AG09319 (cell line): ENCODE measurements around the gene SLC43A3.

Source experiments
- DNase-seq: peaks from one replicate; pipeline ENCODE4 v3.0.0-alpha.2; 2010; ENCODE audit warnings: low read depth; ENCODE audit errors: extremely low read depth
- TF ChIP-seq, protein P1 (sequence below): IDR thresholded peaks from 2 replicates; pipeline ENCODE4 v1.5.1; 2011; ENCODE audit warnings: low read depth, mild to moderate bottlenecking, inconsistent platforms, low read length, moderate library complexity

Gene SLC43A3

GRCh38 chr11:57386178-57386940 lies 40.6 kb downstream of the SLC43A3 start:
- DNase-seq: no peak
- TF ChIP-seq, protein P1, sequence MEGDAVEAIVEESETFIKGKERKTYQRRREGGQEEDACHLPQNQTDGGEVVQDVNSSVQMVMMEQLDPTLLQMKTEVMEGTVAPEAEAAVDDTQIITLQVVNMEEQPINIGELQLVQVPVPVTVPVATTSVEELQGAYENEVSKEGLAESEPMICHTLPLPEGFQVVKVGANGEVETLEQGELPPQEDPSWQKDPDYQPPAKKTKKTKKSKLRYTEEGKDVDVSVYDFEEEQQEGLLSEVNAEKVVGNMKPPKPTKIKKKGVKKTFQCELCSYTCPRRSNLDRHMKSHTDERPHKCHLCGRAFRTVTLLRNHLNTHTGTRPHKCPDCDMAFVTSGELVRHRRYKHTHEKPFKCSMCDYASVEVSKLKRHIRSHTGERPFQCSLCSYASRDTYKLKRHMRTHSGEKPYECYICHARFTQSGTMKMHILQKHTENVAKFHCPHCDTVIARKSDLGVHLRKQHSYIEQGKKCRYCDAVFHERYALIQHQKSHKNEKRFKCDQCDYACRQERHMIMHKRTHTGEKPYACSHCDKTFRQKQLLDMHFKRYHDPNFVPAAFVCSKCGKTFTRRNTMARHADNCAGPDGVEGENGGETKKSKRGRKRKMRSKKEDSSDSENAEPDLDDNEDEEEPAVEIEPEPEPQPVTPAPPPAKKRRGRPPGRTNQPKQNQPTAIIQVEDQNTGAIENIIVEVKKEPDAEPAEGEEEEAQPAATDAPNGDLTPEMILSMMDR: no peak

GRCh38 chr11:57380975-57381374 lies 45.9 kb downstream of the SLC43A3 start, which contains the start of gene PRG3:
TSS of gene PRG3 (minus strand) at chr11:57381150. CDS start at chr11:57380708, 442 bp downstream.
- no peak for DNase-seq
- TF ChIP-seq, protein P1: no peak

DNA sequence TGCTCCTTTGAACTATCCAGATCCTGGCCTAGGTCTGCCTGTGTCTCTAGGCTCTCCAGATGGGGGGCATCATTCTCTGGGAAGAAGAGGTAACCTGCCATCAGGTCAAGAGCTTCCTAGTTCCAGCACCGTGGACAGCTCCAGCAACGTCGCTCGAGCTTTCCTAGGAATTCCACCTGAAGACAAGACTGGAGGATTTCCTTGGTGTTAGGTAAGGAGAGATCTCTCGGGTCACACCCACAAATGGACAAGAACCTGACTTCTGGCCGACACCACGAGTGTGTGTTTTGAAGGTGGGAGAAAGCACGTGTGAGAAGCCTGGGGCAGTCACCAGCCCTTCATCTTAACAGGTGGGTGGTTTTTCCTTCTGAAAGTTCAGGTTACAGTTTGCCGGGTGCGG lies 47.2 kb downstream of the SLC43A3 start:
- TF ChIP-seq, protein P1: no peak
- no peak for DNase-seq

- TF ChIP-seq, protein P1: no peak
- DNase-seq: no peak
Observed at GRCh38 chr11:57378186-57378585, 48.7 kb downstream of the SLC43A3 start.

DNA sequence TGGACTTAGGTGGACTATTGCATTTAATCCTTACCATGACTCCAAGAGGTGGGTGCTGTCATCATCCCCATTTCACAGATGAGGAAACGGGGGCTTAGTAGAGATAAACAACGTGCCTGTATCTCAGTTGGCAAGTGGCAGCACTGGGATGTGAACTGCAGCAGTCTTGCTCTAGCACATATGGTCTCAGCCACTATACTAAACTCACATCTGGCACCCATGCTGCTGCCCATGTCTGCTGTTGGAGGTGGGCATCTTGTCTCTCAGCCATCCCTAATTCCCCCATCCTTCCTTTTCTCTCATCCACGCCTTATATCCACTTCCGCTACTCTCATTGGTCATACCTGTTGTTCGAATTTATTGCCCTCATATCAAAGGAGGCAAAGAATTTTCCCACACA lies 49.8 kb downstream of the SLC43A3 start:
- no peak for DNase-seq
- TF ChIP-seq, protein P1: no peak

- no peak for DNase-seq
- TF ChIP-seq, protein P1: no peak
Observed at GRCh38 chr11:57376095-57377090, 50.5 kb downstream of the SLC43A3 start.
